HG03432 (cell line): ENCODE measurements around the gene CIAO2A.
A peak's percentile ranks its signal among the peaks of the same experiment; 100 is the strongest.
"Not testable (repeated sequence)": the region's sequence is repeated elsewhere in the genome, so short reads cannot be mapped to it uniquely, and the experiment has no call there.

Source experiments
- ATAC-seq: cut with Tn5 transposase; IDR thresholded peaks from one replicate; pipeline ENCODE4 v1.9.1; 2021; ENCODE audit warnings: mild to moderate bottlenecking, moderate library complexity; ENCODE audit not compliant: unreplicated experiment

CIAO2A gene

GRCh38 chr15:64112073-64112772, 18.6 kb upstream of the CIAO2A start:
- ATAC-seq, result no peak

- no peak for ATAC-seq
These were observed 18.0 kb upstream of the CIAO2A start for GRCh38 chr15:64111679-64112050.

GRCh38 chr15:64110950-64111678, 17.5 kb upstream of the CIAO2A start:
- peak; percentile 49 for ATAC-seq

- ATAC-seq, result not testable (repeated sequence)
These were observed 16.6 kb upstream of the CIAO2A start for GRCh38 chr15:64110108-64110701.

- ATAC-seq, result no peak
These were observed 13.7 kb upstream of the CIAO2A start for GRCh38 chr15:64107337-64107736.

GRCh38 chr15:64105113-64105704, 11.6 kb upstream of the CIAO2A start:
- no peak for ATAC-seq

- ATAC-seq, result no peak
These were observed 8.9 kb upstream of the CIAO2A start for GRCh38 chr15:64102497-64102896.

GRCh38 chr15:64100958-64101357, 7.3 kb upstream of the CIAO2A start:
- no peak for ATAC-seq

GRCh38 chr15:64099379-64099778, 5.7 kb upstream of the CIAO2A start:
- ATAC-seq, result no peak

GRCh38 chr15:64096668-64097384, 3.2 kb upstream of the CIAO2A start:
- no peak for ATAC-seq

- ATAC-seq, result peak; percentile 55
These were observed 2.4 kb upstream of the CIAO2A start, which contains the start of gene SNX1 for GRCh38 chr15:64095795-64096667. Gene SNX1 (plus strand): TSS chr15:64095982. CDS start chr15:64096014, 32 bp downstream.

- no peak for ATAC-seq
These were observed 1.8 kb upstream of the CIAO2A start for GRCh38 chr15:64095431-64095794.

- ATAC-seq, result peak; percentile 6
These were observed 593 bp downstream of the CIAO2A start for GRCh38 chr15:64092864-64093626.

GRCh38 chr15:64092075-64092820, 1.4 kb downstream of the CIAO2A start:
- no peak for ATAC-seq

GRCh38 chr15:64090527-64090926, 3.1 kb downstream of the CIAO2A start:
- no peak for ATAC-seq

GRCh38 chr15:64089543-64090280, 3.9 kb downstream of the CIAO2A start:
- peak; percentile 28 for ATAC-seq

- ATAC-seq, result no peak
These were observed 10.9 kb downstream of the CIAO2A start for GRCh38 chr15:64082757-64083156.

GRCh38 chr15:64073496-64073895, 20.1 kb downstream of the CIAO2A start:
- not testable (repeated sequence) for ATAC-seq
